Stomach (tissue), 19 donors: ENCODE measurements around the gene FAM161A. TPM values are rescaled to one million over a fixed set of nuclear protein-coding genes. Genes with fewer than 3 reads are reported as not detected.
A peak's percentile ranks its signal among the peaks of the same experiment; 100 is the strongest.

Experiments
- DNase-seq, 2 donors: peaks; one replicate each; pipeline versions ENCODE4 v3.0.0 to v3.0.0-alpha.2; 2013 to 2019
- H3K27ac ChIP-seq, 5 donors: fragments of 200-600 bp in 4 of 5; sonication (generic) in 4 of 5; one replicate each; pipeline ENCODE4 v1.5.1; 2013 to 2019; ENCODE audit warnings: mild to moderate bottlenecking in 1 of 5, moderate library complexity in 1 of 5
- H3K27me3 ChIP-seq, 3 donors: fragments of 200-600 bp; sonication (generic); one replicate each; pipeline ENCODE4 v1.5.1; 2017 to 2019; ENCODE audit warnings: mixed run types in 1 of 3
- H3K36me3 ChIP-seq, 4 donors: fragments of 200-600 bp; sonication (generic); 1 replicate in 3 of 4; 2 replicates in 1 of 4; pipeline ENCODE4 v1.5.1; 2016 to 2019
- H3K4me1 ChIP-seq, 4 donors: fragments of 200-600 bp; sonication (generic); one replicate each; pipeline ENCODE4 v1.5.1; 2016 to 2019
- H3K4me3 ChIP-seq, 4 donors: fragments of 200-600 bp; sonication (generic) in 3 of 4; one replicate each; pipeline ENCODE4 v1.5.1; 2016 to 2019; ENCODE audit warnings: mild to moderate bottlenecking in 1 of 4
- H3K9me3 ChIP-seq, 4 donors: fragments of 200-600 bp; sonication (generic); one replicate each; pipeline ENCODE4 v1.5.1; 2016 to 2019
- CTCF ChIP-seq, 7 experiments: fragments of 450-650 bp in 4 of 7; fragments of 200-600 bp in 3 of 7; sonication (generic) in 3 of 7; IDR thresholded peaks; one replicate each; pipeline ENCODE4 v1.5.1; 2016 to 2019; ENCODE audit warnings: antibody characterized with exemption in 7 of 7, control low read depth in 2 of 7, mild to moderate bottlenecking in 1 of 7
- EP300 ChIP-seq: sonication (generic); formaldehyde crosslinking; IDR thresholded peaks from one replicate; pipeline ENCODE4 v1.6.1; 2017; ENCODE audit warnings: antibody characterized with exemption
- POLR2A ChIP-seq, 4 donors: fragments of 450-650 bp; IDR thresholded peaks; one replicate each; pipeline ENCODE4 v1.6.1; 2016; ENCODE audit warnings: antibody characterized with exemption in 4 of 4, control low read depth in 2 of 4, mild to moderate bottlenecking in 1 of 4, moderate library complexity in 1 of 4
- POLR2AphosphoS5 ChIP-seq, 3 donors: sonication (generic); formaldehyde crosslinking; IDR thresholded peaks; one replicate each; pipeline ENCODE4 v1.6.1; 2016; ENCODE audit warnings: antibody characterized with exemption in 3 of 3
- WGBS, 5 donors: extraction: QIAGEN DNeasy Blood & Tissue Kit in 3 of 5; methylation state at CpG; one replicate each; pipeline versions ENCODE4 v1.1.5 to v1.1.7; 2013 to 2018; 5-methylcytosine and 5-hydroxymethylcytosine counted together
- intact Hi-C: fragments of 100-400 bp; cut with DNase I; formaldehyde crosslinking; loops from one replicate; pipeline ENCODE4 v1.15.1; 2023; ENCODE audit warnings: low total_unique reads
- long read RNA-seq, 10 donors: transcript quantifications; one replicate each; lab custom pipeline, GENCODE V29; 2026
- polyA plus RNA-seq, 3 donors: library from polyadenylated mRNA; stranded (reverse); fragments of 200-250 nt; gene quantifications; one replicate each; pipeline ENCODE4 v1.2.3, GENCODE V29; 2013
- total RNA-seq, 5 donors: library from RNA; depleted of rRNA; stranded (reverse); fragments of >200 nt; gene quantifications; one replicate each; pipeline versions ENCODE4 v1.1.0 to v1.2.3, GENCODE V29; 2014 to 2016
- donor health status: healthy with polysubstance abuse.
- donor health status: Bipolar disorder and iron deficiency.
- donor health status: healthy.

The FAM161A gene
- total RNA-seq, result 10 to 100 TPM in 1 of 5 donors, 1 to 10 TPM in 4; 1.7 to 23.9 (median 6.6) TPM
- polyA plus RNA-seq, result 1 to 10 TPM; 2.1 to 4.7 (median 2.5) TPM
- long read RNA-seq, donor 1, result 0 reads
- long read RNA-seq, donor 2, partial matches to known transcripts, result 6 of 6 reads
- long read RNA-seq, donor 2, other reads (novel, unspliced or antisense), result 0 of 6 reads
- long read RNA-seq, donor 3, partial matches to known transcripts, result 0 of 1 reads
- long read RNA-seq, donor 3, other reads (novel, unspliced or antisense), result 0 of 1 reads
- long read RNA-seq, donor 4, result 0 reads
- long read RNA-seq, donor 5, result 0 reads
- long read RNA-seq, donor 6, result 0 reads
- long read RNA-seq, donor 7, partial matches to known transcripts, result 0 of 1 reads
- long read RNA-seq, donor 7, other reads (novel, unspliced or antisense), result 0 of 1 reads
- long read RNA-seq, donor 8, result 0 reads
- long read RNA-seq, donor 9, result 0 reads
- long read RNA-seq, donor 10, result 0 reads

DNA sequence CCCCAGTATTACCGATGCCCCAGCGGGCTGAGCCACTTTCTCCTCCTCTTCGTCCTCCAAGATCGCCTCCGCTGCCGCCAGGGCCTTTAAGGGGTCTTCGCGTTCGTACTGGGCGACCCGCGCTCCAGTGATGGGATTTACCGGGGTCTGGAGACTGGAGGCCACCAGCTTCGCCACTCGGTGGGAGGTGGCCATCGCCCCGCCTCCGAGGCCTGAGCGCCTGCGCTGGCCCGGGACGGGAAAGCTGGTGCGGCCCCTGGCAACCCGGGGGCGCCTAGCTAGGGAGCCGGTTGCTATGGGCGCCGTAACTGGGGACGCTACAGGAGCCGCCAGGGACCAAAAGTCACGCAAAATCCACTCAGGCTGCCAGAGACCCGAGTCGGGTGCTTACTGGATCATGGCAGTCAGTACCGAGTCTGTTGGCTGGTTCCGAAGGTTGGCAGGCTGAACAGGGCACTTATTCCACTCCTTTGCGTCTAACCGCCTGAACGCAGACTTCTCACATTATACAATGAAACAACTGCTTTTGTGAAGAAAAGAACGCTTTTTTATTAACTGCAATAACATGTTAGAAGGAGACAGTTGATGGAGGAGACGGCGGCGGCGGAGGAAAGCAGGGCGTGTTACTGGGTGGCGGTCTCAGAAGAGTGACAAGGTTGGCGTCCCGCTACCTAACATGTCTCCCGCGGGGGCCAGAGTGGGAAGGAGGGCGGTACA is at the start of gene FAM161A:
Gene FAM161A (minus strand): TSS at position 214 of the 717 bp plus-strand sequence. CDS start 19 bp downstream, at position 195.
- TF ChIP-seq EP300 (no peak), POLR2AphosphoS5 (IDR thresholded peaks at IDR 0.05) (peak; percentile 17 to 41 (median 31))
- H3K27me3 ChIP-seq, result no peaks in the 10 kb centered on the region
- H3K4me3 ChIP-seq, result peak within 1 kb of the TSS; percentile 67 to 91 (median 72)
- H3K27ac ChIP-seq, result peak within 1 kb of the TSS; percentile 86 to 96 (median 92)
- peaks cover 6 to 40% (median 23%) of the 10 kb centered on the region in 4 donors for H3K4me1 ChIP-seq
- H3K36me3 ChIP-seq, result no peaks in the 10 kb centered on the region
- peak; percentile 90 to 97 for DNase-seq
- intact Hi-C loops, result no loop called here
- H3K9me3 ChIP-seq, result no peaks in the 10 kb centered on the region
- 0 to 1% (median 0%) methylated on average over 19 to 50 of the region's 50 CpGs for WGBS, 5 donors

GRCh38 chr2:61900281-61900680 is 46.4 kb upstream of the FAM161A start:
- intact Hi-C loops, result no loop called here
- Histone ChIP-seq H3K27me3 (no peaks in the 10 kb centered on the region), H3K27ac (no peak overlapping the region), H3K36me3 (no peaks in the 10 kb centered on the region), H3K9me3 (no peaks in the 10 kb centered on the region), H3K4me3 (no peak overlapping the region), H3K4me1 (peaks cover 0 to 7% (median 5%) of the 10 kb centered on the region in 4 donors)
- WGBS, 5 donors, result 46 to 68% (median 56%) methylated on average over 1 of the region's 1 CpG
- DNase-seq, result no peak
- TF ChIP-seq POLR2A (IDR thresholded peaks at IDR 0.05), result no peak
- TF ChIP-seq EP300, result no peak
- TF ChIP-seq POLR2AphosphoS5 (IDR thresholded peaks at IDR 0.05), result no peak
- TF ChIP-seq CTCF (IDR thresholded peaks at IDR 0.05), result no peak

GRCh38 chr2:61898810-61899209 is 45.0 kb upstream of the FAM161A start:
- DNase-seq, result peak in 1 of 2 donors; percentile 54
- TF ChIP-seq CTCF (IDR thresholded peaks at IDR 0.05) (peak in 2 of 7 experiments; percentile 19 to 34), POLR2A (IDR thresholded peaks at IDR 0.05) (no peak)
- no peaks in the 10 kb centered on the region for H3K36me3 ChIP-seq
- H3K27ac ChIP-seq, result no peak overlapping the region
- H3K4me1 ChIP-seq, result no peaks in the 10 kb centered on the region
- 22 to 36% (median 24%) methylated on average over 2 of the region's 2 CpGs for WGBS, 5 donors
- no peaks in the 10 kb centered on the region for H3K9me3 ChIP-seq
- H3K27me3 ChIP-seq, result no peaks in the 10 kb centered on the region
- intact Hi-C loops, result no loop called here
- no peak overlapping the region for H3K4me3 ChIP-seq

DNA sequence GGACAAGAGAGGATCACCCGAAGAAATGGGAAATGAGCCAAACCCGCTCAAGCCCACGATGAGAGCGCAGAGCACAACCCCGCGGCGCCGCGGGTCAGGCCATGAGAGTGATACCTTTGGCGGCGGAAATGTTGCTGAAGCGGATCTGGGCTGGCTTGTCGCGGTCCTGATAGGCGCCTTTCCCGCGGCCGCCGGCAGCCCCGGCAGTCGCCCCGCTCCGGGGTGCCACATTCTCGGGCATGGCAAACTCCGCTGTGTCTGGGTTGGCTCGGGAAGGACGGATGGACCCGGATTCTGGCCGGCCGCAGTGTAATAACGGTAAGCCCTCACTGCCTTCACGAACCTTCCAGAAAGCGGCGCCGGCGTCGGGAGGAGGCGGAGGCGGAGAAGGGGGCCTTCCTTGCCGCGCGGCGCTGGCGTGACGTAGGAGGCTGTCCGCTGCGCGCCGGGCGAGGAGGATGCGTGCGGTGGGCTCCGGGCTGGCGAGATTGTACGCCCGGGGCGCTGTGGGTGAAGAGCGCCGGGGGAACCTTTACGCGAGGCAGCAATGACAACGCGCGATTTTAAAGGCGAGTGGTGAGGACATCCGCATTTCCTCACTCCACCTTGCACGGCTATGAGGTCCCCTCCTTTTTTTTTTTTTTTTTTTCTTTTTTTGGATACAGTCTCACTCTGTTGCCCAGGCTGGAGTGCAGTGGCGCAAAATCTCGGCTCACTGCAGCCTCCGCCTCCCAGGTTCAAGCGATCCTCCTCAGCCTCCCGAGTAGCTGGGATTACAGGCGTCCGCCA is 34.6 kb upstream of the FAM161A start, which contains the start of gene CCT4:
Gene CCT4 (minus strand): TSS at position 390 of the 789 bp plus-strand sequence. CDS start 149 bp downstream, at position 241.
- H3K9me3 ChIP-seq, result no peaks in the 10 kb centered on the region
- intact Hi-C loops, result no loop called here
- no peak for TF ChIP-seq EP300
- TF ChIP-seq POLR2A (IDR thresholded peaks at IDR 0.05), result peak in 2 of 4 donors; percentile 50 to 74
- peak in 1 of 7 experiments; percentile 1 for TF ChIP-seq CTCF (IDR thresholded peaks at IDR 0.05)
- peak; percentile 92 to 98 (median 97) for TF ChIP-seq POLR2AphosphoS5 (IDR thresholded peaks at IDR 0.05)
- H3K27me3 ChIP-seq, result no peaks in the 10 kb centered on the region
- peaks cover 18 to 33% (median 26%) of the 10 kb centered on the region in 4 donors for H3K4me1 ChIP-seq
- peak; percentile 92 to 96 for DNase-seq
- WGBS, 5 donors, result 0 to 1% (median 1%) methylated on average over 45 to 74 of the region's 74 CpGs
- peaks cover 6 to 30% (median 23%) of the 10 kb centered on the region in 4 donors for H3K36me3 ChIP-seq
- peak within 1 kb of the TSS; percentile 91 to 100 (median 97) for H3K27ac ChIP-seq
- peak within 1 kb of the TSS; percentile 73 to 92 (median 84) for H3K4me3 ChIP-seq
